Measurements from ENCODE around the gene TNRC18. TPM values are rescaled to one million over a fixed set of nuclear protein-coding genes. Genes with fewer than 3 reads are reported as not detected.

The TNRC18 gene
- total RNA-seq, 1 donor from 2014 or later: 118 TPM

- intact Hi-C loops (cut with DNase I): no loop called here
Observed at GRCh38 chr7:5458921-5459480, 35.4 kb upstream of the TNRC18 start.

GRCh38 chr7:5457245-5457735 lies 33.7 kb upstream of the TNRC18 start:
- H3K27ac ChIP-seq: peak overlapping the region; percentile 5
- no peak for TF ChIP-seq CTCF (IDR thresholded peaks at IDR 0.05)
- no peaks in the 10 kb centered on the region for H3K27me3 ChIP-seq
- no peaks in the 10 kb centered on the region for H3K36me3 ChIP-seq
- no peak for DNase-seq
- no peaks in the 10 kb centered on the region for H3K4me1 ChIP-seq
- no peak for ATAC-seq
- no peak overlapping the region for H3K4me3 ChIP-seq
- H3K9me3 ChIP-seq: no peaks in the 10 kb centered on the region
- intact Hi-C loops (cut with DNase I): no loop called here

More at GRCh38 chr7:5458921-5459480, 35.4 kb upstream of the TNRC18 start:
- H3K27ac ChIP-seq: no peak overlapping the region
- TF ChIP-seq CTCF (IDR thresholded peaks at IDR 0.05): no peak
- H3K27me3 ChIP-seq: no peaks in the 10 kb centered on the region
- no peaks in the 10 kb centered on the region for H3K9me3 ChIP-seq
- DNase-seq (no peak), ATAC-seq (no peak)
- H3K4me3 ChIP-seq: no peak overlapping the region
- no peaks in the 10 kb centered on the region for H3K36me3 ChIP-seq
- no peaks in the 10 kb centered on the region for H3K4me1 ChIP-seq

GRCh38 chr7:5456409-5456808 lies 32.8 kb upstream of the TNRC18 start:
- DNase-seq (no peak), ATAC-seq (no peak)
- Histone ChIP-seq H3K4me3 (no peak overlapping the region), H3K4me1 (no peaks in the 10 kb centered on the region), H3K27me3 (no peaks in the 10 kb centered on the region), H3K9me3 (no peaks in the 10 kb centered on the region), H3K36me3 (no peaks in the 10 kb centered on the region), H3K27ac (no peak overlapping the region)
- TF ChIP-seq CTCF (IDR thresholded peaks at IDR 0.05): no peak
- intact Hi-C loops (cut with DNase I): no loop called here

GRCh38 chr7:5455581-5456219 lies 32.1 kb upstream of the TNRC18 start:
- intact Hi-C loops (cut with DNase I): no loop called here
- H3K4me3 ChIP-seq: no peak overlapping the region
- H3K4me1 ChIP-seq: no peaks in the 10 kb centered on the region
- DNase-seq: no peak
- H3K36me3 ChIP-seq: no peaks in the 10 kb centered on the region
- H3K9me3 ChIP-seq: no peaks in the 10 kb centered on the region
- TF ChIP-seq CTCF (IDR thresholded peaks at IDR 0.05): no peak
- H3K27ac ChIP-seq: no peak overlapping the region
- H3K27me3 ChIP-seq: no peaks in the 10 kb centered on the region
- ATAC-seq: no peak

- Histone ChIP-seq H3K27ac (no peak overlapping the region), H3K36me3 (no peaks in the 10 kb centered on the region), H3K4me3 (no peak overlapping the region), H3K9me3 (no peaks in the 10 kb centered on the region), H3K4me1 (no peaks in the 10 kb centered on the region), H3K27me3 (no peaks in the 10 kb centered on the region)
- no peak for TF ChIP-seq CTCF (IDR thresholded peaks at IDR 0.05)
- DNase-seq: no peak
- ATAC-seq: no peak
- intact Hi-C loops (cut with DNase I): no loop called here
Observed at GRCh38 chr7:5455175-5455574, 31.5 kb upstream of the TNRC18 start.

Measured in upper lobe of right lung (tissue), 1 donor.